Mammary epithelial cell (primary cell): ENCODE results near the gene SQSTM1.

Experiments used
- CTCF ChIP-seq, 2 donors: IDR thresholded peaks in 1 of 2; conservative IDR thresholded peaks in 1 of 2; 2 replicates each; pipeline ENCODE4 v1.5.1; 2011 to 2012; ENCODE audit warnings: inconsistent platforms in 2 of 2, low read length in 2 of 2, mild to moderate bottlenecking in 2 of 2, control low read depth in 1 of 2, low read depth in 1 of 2; ENCODE audit not compliant: insufficient read depth in 1 of 2; ENCODE audit errors: extremely low read depth in 1 of 2
- EZH2 ChIP-seq: IDR thresholded peaks from 2 replicates; pipeline ENCODE4 v1.6.1; 2012; ENCODE audit warnings: low read length, inconsistent platforms, borderline replicate concordance

GRCh38 chr5:179793468-179794139 is 27.1 kb upstream of the SQSTM1 start, which contains the start of gene LTC4S:
- TF ChIP-seq CTCF (conservative IDR thresholded peaks at IDR 0.05 in 1 of 2, IDR thresholded peaks at IDR 0.05 in 1 of 2; ENCODE audit: extremely low read depth in 1 of 2, insufficient read depth in 1 of 2, low read depth in 1 of 2, low read length in 2 of 2) = no peak
- no peak for TF ChIP-seq EZH2
